ENCODE results near the gene S100A5.

The S100A5 gene

GRCh38 chr1:153509036-153509435 lies 31.7 kb downstream of the S100A5 start:
- no peak for DNase-seq (ENCODE audit: low read depth)
- H3K4me3 ChIP-seq (ENCODE audit: low read depth, low read length), result no peak overlapping the region
- TF ChIP-seq CTCF (IDR thresholded peaks at IDR 0.05; ENCODE audit: control insufficient read depth, extremely low read depth, insufficient read depth), result no peak

- TF ChIP-seq CTCF (IDR thresholded peaks at IDR 0.05; ENCODE audit: control insufficient read depth, extremely low read depth, insufficient read depth), result no peak
- no peak for DNase-seq (ENCODE audit: low read depth)
- H3K4me3 ChIP-seq (ENCODE audit: low read depth, low read length), result no peak overlapping the region
Observed at GRCh38 chr1:153507926-153508583, 32.7 kb downstream of the S100A5 start.

- DNase-seq (ENCODE audit: low read depth), result no peak
- H3K4me3 ChIP-seq (ENCODE audit: low read depth, low read length), result no peak overlapping the region
- no peak for TF ChIP-seq CTCF (IDR thresholded peaks at IDR 0.05; ENCODE audit: control insufficient read depth, extremely low read depth, insufficient read depth)
Observed at GRCh38 chr1:153506831-153507413, 33.8 kb downstream of the S100A5 start.

- no peak overlapping the region for H3K4me3 ChIP-seq (ENCODE audit: low read depth, low read length)
- TF ChIP-seq CTCF (IDR thresholded peaks at IDR 0.05; ENCODE audit: control insufficient read depth, extremely low read depth, insufficient read depth), result no peak
- no peak for DNase-seq (ENCODE audit: low read depth)
Observed at GRCh38 chr1:153506386-153506785, 34.3 kb downstream of the S100A5 start.

- DNase-seq (ENCODE audit: low read depth), result no peak
- H3K4me3 ChIP-seq (ENCODE audit: low read depth, low read length), result no peak overlapping the region
- no peak for TF ChIP-seq CTCF (IDR thresholded peaks at IDR 0.05; ENCODE audit: control insufficient read depth, extremely low read depth, insufficient read depth)
Observed at GRCh38 chr1:153505576-153505975, 35.2 kb downstream of the S100A5 start.

GRCh38 chr1:153503766-153504165 lies 37.0 kb downstream of the S100A5 start:
- H3K4me3 ChIP-seq (ENCODE audit: low read depth, low read length), result no peak overlapping the region

More at GRCh38 chr1:153503766-153504165, 37.0 kb downstream of the S100A5 start:
- TF ChIP-seq CTCF (IDR thresholded peaks at IDR 0.05; ENCODE audit: control insufficient read depth, extremely low read depth, insufficient read depth), result no peak
- DNase-seq (ENCODE audit: low read depth), result no peak
